ENCODE data around the gene TGFA.
A peak's percentile ranks its signal among the peaks of the same experiment; 100 is the strongest.

TGFA gene

DNA sequence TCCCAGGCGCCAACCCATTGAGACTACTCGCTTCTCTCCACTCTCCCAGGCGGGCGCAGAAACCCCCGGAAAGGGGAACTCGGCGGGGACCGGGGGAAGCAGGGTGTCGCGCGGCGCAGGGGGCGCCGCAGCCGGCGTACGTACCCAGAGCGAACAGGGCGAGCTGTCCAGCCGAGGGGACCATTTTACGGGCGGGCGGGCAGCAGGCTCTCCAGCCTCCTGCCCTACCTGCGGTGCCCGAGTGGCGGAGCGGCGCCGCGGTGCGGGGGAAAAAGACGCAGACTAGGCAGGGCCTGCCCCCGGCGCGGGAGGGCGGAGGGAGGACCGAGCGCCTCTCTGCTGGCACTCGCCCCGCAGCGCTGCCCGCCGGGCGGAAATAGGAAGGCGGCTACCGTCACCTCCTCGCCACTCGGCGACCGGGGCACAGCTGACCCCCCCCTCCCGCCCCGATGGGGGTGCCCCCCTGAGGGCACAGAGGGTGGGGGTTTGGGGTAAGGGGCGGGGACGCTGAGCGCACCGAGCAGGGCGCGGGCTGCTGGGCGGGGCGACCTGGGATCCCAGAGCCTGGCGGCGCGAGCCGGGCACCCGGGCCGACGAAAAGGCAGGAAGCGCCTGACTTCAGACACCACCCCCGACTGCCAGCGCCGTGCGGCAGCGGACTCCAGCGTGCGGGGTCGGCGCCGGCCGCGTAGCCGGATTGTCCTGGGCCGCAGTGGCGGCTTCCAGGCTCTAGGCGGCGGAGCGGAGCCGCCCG lies at the start of gene TGFA:
Gene TGFA (minus strand): TSS at position 243 of the 754 bp plus-strand sequence. CDS start 59 bp downstream, at position 184.
- peak in 1 of 2 experiments; percentile 52 for DNase-seq

- DNase-seq = no peak
These were observed 49.4 kb upstream of the TGFA start for GRCh38 chr2:70603066-70603465.

GRCh38 chr2:70598197-70598596 lies 44.6 kb upstream of the TGFA start:
- no peak for DNase-seq

DNA sequence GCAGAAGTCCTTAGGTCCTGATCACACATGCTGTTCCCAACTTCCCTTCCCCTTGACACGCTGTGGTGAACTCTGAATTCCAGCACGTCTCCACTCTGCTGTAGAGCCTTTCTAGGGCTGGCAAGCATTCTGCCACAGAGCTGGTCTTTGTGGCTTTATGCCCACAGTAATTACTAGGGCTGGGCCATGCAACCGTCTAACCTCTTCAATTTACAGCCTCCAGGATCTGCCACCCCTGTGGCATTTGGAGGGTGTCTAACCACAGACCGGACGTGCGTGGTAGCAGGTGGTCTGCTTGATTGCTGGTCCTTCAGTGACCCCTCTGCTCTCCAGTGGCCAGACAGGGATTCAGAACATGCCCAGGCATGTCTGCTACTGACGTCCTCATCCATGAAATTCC lies 43.1 kb upstream of the TGFA start:
- DNase-seq = no peak

GRCh38 chr2:70596293-70596692 lies 42.7 kb upstream of the TGFA start:
- no peak for DNase-seq

DNA sequence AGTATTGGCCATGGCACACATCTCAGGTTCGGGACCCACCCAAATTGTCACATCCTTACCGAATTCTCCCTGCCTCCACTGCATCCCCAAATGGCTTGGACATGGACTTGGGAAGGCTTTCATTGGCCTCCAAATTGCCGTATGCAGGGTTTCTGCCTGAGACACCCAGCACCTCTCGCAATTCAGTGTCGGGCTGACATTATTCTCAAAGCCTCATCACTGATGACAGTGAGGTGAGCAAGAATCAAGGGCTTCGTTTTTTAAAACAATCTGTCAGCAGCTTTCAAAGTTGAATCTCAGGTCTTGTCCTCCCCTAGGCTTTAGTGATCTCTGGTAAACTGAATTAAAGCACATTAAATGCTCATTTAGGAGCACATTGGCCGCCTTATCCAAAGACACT lies 29.5 kb upstream of the TGFA start:
- no peak for DNase-seq

DNA sequence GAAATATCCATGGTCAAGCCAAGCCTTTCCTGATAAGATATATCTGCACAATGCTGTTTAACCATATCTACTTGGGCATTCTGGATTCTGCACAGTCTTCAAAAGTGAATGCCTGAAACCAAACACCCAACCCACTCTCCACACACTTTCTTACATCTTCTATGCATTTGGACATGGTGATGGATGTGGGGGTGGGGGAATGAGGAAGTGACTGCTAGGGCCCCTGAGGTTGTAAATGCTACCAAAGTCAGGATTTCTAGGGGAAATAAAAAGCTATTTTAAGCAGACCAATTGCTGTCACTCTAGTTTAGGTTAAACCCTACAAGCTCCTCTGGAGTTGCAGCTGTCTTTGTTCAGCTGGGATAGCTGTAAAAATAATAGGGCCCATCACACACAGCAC lies 26.7 kb upstream of the TGFA start:
- no peak for DNase-seq

- DNase-seq = no peak
These were observed 21.0 kb upstream of the TGFA start for GRCh38 chr2:70574618-70575017.

GRCh38 chr2:70574109-70574508 lies 20.5 kb upstream of the TGFA start:
- no peak for DNase-seq

- DNase-seq = no peak
These were observed 16.5 kb upstream of the TGFA start for GRCh38 chr2:70570041-70570661.

- no peak for DNase-seq
These were observed 15.9 kb upstream of the TGFA start for GRCh38 chr2:70569559-70569958.

GRCh38 chr2:70566906-70567305 lies 13.3 kb upstream of the TGFA start:
- no peak for DNase-seq

DNA sequence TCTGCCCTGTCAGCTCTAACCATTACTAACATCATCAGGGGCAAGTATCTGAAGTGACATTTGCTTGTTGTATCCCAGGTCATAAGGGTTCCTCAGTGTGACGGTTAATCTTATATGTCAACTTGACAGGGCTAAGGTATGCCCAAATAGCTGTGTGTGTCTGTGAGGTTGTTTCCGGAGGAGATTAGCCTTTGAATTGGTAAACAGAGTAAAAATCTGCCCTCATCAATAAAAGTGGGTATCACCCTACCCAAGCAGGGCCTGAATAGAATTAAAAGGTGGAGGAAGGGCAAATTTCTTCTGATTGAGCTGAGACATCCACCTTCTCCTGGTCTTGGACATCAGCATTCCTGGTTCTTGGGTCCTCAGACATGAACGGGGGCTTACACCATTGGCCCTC lies 12.8 kb upstream of the TGFA start:
- DNase-seq = no peak

- no peak for DNase-seq
These were observed 11.6 kb upstream of the TGFA start for GRCh38 chr2:70565039-70565731.

GRCh38 chr2:70561893-70562292 lies 8.3 kb upstream of the TGFA start:
- DNase-seq = no peak

DNA sequence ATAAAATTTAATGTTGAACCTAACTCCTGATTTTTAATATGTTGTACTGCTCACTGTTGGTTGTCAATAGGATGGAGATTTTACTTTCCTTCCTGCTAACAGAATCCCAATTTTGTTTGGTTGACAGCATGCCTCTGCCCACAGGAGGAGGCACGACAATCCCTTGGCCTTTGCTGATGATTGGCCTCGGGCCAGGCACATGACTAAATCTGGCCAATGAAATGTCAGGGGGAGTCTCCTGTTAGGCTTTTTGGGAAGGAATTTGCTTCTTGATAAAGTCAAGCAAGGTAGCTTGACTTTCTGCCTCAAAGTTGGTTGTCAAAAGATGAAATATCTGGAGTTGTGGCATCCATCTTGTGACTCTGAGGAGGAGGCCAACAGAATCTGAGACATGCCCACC lies 6.8 kb upstream of the TGFA start:
- DNase-seq = no peak

DNA sequence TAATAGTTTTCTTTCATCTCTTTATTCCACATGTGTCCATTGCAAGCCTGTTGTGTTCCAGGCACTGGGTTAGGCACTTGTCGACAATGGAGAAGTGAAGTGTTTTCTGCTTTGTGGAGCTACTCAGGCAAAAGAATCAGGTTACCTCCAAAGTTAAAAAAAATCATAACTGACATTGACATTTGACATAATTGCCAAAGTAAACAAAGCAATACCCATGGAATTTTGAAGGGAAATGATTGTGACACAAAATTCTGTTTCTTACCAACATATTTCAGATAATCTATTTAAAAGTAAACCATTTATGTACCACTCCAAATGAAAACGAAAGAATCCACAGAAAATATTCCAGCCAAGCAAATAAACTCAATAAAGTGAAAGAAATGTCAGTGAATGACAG lies 6.4 kb upstream of the TGFA start:
- DNase-seq = no peak

DNA sequence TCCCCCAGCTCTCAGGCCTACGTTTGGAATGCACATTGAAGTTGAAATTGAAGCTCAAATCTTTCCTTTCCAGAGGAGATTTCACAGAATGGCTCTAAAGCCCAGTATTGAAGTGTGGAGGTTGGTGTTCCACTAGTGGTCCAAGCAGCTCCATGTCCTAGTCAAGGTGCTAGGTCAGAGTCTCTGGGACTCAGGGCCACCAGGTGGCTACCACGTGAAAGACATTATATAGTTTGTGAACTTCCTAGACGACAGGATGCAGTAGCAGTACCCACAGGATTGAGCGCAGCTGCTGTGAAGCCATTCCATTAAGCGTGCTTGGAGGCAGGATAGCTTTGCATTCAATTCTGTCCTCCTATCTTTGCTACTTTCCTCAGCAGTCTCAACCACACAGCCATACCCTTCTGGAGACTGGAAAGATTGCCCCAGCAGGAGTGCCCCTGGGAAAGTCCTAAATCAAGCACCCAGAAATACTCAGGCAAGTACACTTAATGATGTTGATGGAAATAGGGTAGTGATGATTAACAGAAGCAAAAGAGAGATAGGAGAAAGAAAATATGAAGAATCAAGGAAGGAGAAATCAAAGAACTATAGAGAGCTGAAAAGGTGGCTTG lies 4.7 kb upstream of the TGFA start:
- no peak for DNase-seq

GRCh38 chr2:70557171-70557838 lies 3.7 kb upstream of the TGFA start:
- no peak for DNase-seq

GRCh38 chr2:70556608-70557007 lies 3.0 kb upstream of the TGFA start:
- DNase-seq = no peak

DNA sequence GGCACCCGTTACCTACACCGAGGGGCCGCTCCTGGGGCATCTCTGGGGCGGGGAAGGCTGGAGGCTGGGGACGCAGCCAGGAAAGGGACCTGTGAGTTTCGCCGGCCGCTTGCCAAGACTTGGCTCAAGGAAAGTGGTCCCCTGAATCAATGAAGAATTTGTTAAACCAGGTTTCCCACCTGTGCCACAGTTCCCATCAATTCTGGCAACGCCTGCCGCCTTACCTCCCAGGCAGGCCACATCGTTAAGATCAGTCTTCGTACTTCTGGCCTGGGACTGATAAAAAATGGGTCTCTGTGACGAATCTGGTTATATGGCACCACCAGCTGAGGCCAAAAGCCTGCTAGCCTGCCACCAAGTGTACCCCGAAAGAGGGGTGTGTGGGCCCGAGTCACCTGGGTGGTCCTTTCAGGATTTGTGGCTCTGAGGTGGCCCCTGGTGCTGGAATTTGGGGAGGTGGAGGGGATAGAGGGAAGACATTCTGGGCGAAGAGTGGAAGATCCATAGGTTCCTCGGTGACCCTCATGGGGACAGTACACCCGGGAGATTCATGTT lies 789 bp upstream of the TGFA start:
- no peak for DNase-seq

DNA sequence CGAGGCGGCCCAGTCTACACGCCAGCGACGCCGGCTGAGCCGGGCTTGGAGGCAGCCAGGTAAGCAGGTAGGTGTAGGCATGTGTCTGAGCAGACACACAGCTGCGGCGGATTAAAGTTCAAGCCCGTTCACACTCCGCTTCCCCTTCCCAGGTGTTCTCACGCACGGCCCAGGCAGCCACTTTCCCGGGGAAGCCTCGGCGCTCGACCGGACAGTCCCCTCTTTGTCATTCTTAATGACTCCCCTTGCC lies 367 bp downstream of the TGFA start:
- no peak for DNase-seq
